Testis (tissue), 2 donors: ENCODE results near the gene PIR.

ENCODE experiments used
- POLR2A ChIP-seq: fragments of 450-650 bp; IDR thresholded peaks from one replicate; pipeline ENCODE4 v1.6.1; 2017; ENCODE audit warnings: antibody characterized with exemption, mild to moderate bottlenecking, moderate library complexity
- TF ChIP-seq, protein P1 (sequence below), 3 experiments: fragments of 450-650 bp in 2 of 3; fragments of 200-600 bp in 1 of 3; sonication (generic) in 1 of 3; IDR thresholded peaks; one replicate each; pipeline ENCODE4 v1.5.1; 2016 to 2019; ENCODE audit warnings: antibody characterized with exemption in 3 of 3, mild to moderate bottlenecking in 2 of 3, moderate library complexity in 1 of 3

DNA sequence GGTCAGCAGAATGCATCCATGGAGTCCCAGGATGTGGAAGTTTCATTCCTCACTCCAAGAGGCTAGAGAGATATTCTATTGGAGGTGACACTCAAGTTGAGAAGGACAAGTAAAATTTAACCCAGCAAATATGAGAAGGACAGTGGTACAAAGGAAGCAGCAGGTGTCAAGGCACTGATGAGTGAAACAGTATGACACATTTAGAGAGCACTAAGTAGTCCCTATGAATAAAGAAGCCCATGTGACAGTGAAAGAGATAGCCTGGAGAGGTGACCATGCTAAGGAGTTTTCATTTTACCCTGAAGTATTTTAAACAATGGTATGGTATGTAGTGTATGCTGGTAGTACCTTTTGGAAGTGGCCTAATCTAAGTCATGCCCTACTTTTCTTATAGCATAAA lies 16.7 kb upstream of the PIR start:
- TF ChIP-seq POLR2A: no peak
- TF ChIP-seq, protein P1, sequence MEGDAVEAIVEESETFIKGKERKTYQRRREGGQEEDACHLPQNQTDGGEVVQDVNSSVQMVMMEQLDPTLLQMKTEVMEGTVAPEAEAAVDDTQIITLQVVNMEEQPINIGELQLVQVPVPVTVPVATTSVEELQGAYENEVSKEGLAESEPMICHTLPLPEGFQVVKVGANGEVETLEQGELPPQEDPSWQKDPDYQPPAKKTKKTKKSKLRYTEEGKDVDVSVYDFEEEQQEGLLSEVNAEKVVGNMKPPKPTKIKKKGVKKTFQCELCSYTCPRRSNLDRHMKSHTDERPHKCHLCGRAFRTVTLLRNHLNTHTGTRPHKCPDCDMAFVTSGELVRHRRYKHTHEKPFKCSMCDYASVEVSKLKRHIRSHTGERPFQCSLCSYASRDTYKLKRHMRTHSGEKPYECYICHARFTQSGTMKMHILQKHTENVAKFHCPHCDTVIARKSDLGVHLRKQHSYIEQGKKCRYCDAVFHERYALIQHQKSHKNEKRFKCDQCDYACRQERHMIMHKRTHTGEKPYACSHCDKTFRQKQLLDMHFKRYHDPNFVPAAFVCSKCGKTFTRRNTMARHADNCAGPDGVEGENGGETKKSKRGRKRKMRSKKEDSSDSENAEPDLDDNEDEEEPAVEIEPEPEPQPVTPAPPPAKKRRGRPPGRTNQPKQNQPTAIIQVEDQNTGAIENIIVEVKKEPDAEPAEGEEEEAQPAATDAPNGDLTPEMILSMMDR (IDR thresholded peaks at IDR 0.05): no peak
